K562 (cell line): ENCODE results near the gene KCNH2. TPM values are rescaled to one million over a fixed set of nuclear protein-coding genes. Genes with fewer than 3 reads are reported as not detected.
A peak's percentile ranks its signal among the peaks of the same experiment; 100 is the strongest.

ENCODE experiments used
- ATF3 ChIP-seq, 2 experiments: fragments of 450-650 bp in 1 of 2; sonication (generic) in 1 of 2; formaldehyde crosslinking in 1 of 2; IDR thresholded peaks in 1 of 2; conservative IDR thresholded peaks in 1 of 2; 2 replicates each; pipeline versions ENCODE4 v1.6.1 to v1.8.1; 2016 to 2023; ENCODE audit warnings: mild to moderate bottlenecking in 2 of 2, moderate library complexity in 2 of 2, inconsistent platforms in 1 of 2, missing genetic modification reagents in 1 of 2
- CBFA2T3 ChIP-seq: fragments of 450-650 bp; IDR thresholded peaks from 2 replicates; pipeline ENCODE4 v1.6.1; 2017
- CBX5 ChIP-seq: IDR thresholded peaks from 2 replicates; pipeline ENCODE4 v1.6.1; 2014; ENCODE audit warnings: low read depth, borderline replicate concordance
- HLTF ChIP-seq: fragments of 450-650 bp; IDR thresholded peaks from 2 replicates; pipeline ENCODE4 v1.6.1; 2016
- HNRNPH1 ChIP-seq: fragments of 200-400 bp; formaldehyde crosslinking; optimal IDR thresholded peaks from 2 replicates; pipeline ENCODE3; 2017; ENCODE audit warnings: low read depth, mild to moderate bottlenecking, low read length, moderate library complexity
- JUND ChIP-seq, 2 experiments: IDR thresholded peaks; 2 replicates in 1 of 2; 3 replicates in 1 of 2; pipeline ENCODE4 v1.6.1; 2011; ENCODE audit warnings: borderline replicate concordance in 2 of 2, low read depth in 2 of 2, low read length in 2 of 2, improper control_type of control experiment in 1 of 2, missing biosample characterization in 1 of 2, missing genetic modification characterization in 1 of 2, missing genetic modification reagents in 1 of 2
- TRIM24 ChIP-seq, 2 experiments: fragments of 450-650 bp; IDR thresholded peaks; 2 replicates each; pipeline ENCODE4 v1.6.1; 2016
- TRIM28 ChIP-seq: fragments of 450-650 bp; IDR thresholded peaks from 2 replicates; pipeline ENCODE4 v1.6.1; 2017
- ZNF143 ChIP-seq: sonication (generic); formaldehyde crosslinking; IDR thresholded peaks from 2 replicates; pipeline ENCODE4 v1.9.0; 2022; ENCODE audit warnings: mild to moderate bottlenecking, missing genetic modification reagents
- ZNF253 ChIP-seq: fragments of 250-450 bp; sonication (Bioruptor Pico); conservative IDR thresholded peaks from 2 replicates; pipeline ENCODE4 v1.6.1; 2021; ENCODE audit warnings: mild to moderate bottlenecking
- ZNF316 ChIP-seq: fragments of 450-650 bp; IDR thresholded peaks from 2 replicates; pipeline ENCODE4 v1.6.1; 2016
- polyA plus RNA-seq, 8 experiments: library from polyadenylated mRNA; depleted of rRNA in 4 of 8; stranded (reverse) in 5 of 8; unstranded in 3 of 8; fragments of >200 nt; fragmentation: Nextera tagmentation in 2 of 8; fragmentation: Illumina TruSeq in 1 of 8; extraction: Ambion mirVana in 2 of 8; extraction: Trizol in 1 of 8; gene quantifications; 2 replicates each; pipeline versions ENCODE4 v1.2.1 to v1.2.3, GENCODE V29; 2011 to 2014; ENCODE audit warnings: inconsistent platforms in 1 of 8, missing spikeins in 1 of 8
- total RNA-seq, 7 experiments: library from RNA; depleted of rRNA in 6 of 7; stranded (reverse); fragments of >200 nt in 6 of 7; fragmentation: Illumina TruSeq in 2 of 7; extraction: Trizol in 2 of 7; gene quantifications; 2 replicates each; pipeline versions ENCODE4 v1.2.1 to v1.2.3, GENCODE V29; 2011 to 2021; ENCODE audit warnings: low replicate concordance in 1 of 7
- TF ChIP-seq, protein P1 (sequence below): fragments of 450-650 bp; IDR thresholded peaks from 2 replicates; pipeline ENCODE4 v1.6.1; 2018; ENCODE audit warnings: mild to moderate bottlenecking, low read depth; ENCODE audit not compliant: partially characterized antibody
- TF ChIP-seq, protein P2 (sequence below), 2 experiments: fragments of 450-650 bp; IDR thresholded peaks; 2 replicates each; pipeline ENCODE4 v1.6.1; 2016; ENCODE audit warnings: mild to moderate bottlenecking in 2 of 2, borderline replicate concordance in 1 of 2, low read depth in 1 of 2, moderate library complexity in 1 of 2
- TF ChIP-seq, protein P3 (sequence below): fragments of 450-650 bp; IDR thresholded peaks from 2 replicates; pipeline ENCODE4 v1.6.1; 2017; ENCODE audit warnings: antibody characterized with exemption

Gene KCNH2
- total and polyA plus RNA-seq, 9 of the 15 experiments (the other 6 are each of a cell fraction or from before 2014, with no cell fraction given): 18.1 to 368 (median 218) TPM

DNA sequence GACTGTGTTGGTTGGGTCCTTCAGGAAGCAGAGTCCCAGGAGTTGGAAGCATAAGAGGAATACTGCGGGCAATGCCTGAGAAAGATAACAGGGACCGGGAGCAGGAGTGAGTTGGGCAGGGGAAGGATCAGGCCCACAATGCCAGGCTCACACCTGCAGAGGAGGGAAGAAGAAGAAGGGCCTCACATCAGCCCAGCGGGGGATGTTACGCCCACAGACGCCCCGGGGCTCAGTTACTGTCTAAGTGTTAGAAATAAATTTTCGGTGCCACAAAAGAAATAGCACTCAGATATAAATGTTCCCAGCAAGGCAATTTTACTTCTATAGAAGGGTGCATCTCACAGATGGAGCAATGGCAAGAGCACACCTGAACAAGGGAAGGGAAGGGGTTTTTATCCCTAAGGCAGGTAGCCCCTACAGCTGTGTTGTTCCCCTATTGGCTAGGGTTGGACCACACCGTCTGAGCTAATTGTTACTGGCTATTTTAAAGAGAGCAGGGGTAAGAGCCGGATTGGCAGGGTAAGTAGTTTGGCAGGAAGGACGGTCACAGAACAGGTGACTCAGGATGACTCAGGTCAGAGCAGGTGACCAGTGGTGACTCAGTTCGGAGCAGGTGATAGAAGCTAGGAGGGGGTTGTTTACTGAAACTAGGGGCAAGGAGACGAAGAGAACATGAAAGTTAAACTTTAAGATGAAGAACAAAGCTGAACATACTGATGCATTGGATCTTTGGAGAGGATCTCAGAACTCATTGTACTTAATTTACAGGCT lies 12.5 kb upstream of the KCNH2 start, which contains the start of gene NOS3 (continued):
- TF ChIP-seq CBX5: peak; percentile 98
- TF ChIP-seq, protein P1, sequence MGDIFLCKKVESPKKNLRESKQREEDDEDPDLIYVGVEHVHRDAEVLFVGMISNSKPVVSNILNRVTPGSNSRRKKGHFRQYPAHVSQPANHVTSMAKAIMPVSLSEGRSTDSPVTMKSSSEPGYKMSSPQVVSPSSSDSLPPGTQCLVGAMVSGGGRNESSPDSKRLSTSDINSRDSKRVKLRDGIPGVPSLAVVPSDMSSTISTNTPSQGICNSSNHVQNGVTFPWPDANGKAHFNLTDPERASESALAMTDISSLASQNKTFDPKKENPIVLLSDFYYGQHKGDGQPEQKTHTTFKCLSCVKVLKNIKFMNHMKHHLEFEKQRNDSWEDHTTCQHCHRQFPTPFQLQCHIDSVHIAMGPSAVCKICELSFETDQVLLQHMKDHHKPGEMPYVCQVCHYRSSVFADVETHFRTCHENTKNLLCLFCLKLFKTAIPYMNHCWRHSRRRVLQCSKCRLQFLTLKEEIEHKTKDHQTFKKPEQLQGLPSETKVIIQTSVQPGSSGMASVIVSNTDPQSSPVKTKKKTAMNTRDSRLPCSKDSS: peak; percentile 99
- TF ChIP-seq, protein P2, sequence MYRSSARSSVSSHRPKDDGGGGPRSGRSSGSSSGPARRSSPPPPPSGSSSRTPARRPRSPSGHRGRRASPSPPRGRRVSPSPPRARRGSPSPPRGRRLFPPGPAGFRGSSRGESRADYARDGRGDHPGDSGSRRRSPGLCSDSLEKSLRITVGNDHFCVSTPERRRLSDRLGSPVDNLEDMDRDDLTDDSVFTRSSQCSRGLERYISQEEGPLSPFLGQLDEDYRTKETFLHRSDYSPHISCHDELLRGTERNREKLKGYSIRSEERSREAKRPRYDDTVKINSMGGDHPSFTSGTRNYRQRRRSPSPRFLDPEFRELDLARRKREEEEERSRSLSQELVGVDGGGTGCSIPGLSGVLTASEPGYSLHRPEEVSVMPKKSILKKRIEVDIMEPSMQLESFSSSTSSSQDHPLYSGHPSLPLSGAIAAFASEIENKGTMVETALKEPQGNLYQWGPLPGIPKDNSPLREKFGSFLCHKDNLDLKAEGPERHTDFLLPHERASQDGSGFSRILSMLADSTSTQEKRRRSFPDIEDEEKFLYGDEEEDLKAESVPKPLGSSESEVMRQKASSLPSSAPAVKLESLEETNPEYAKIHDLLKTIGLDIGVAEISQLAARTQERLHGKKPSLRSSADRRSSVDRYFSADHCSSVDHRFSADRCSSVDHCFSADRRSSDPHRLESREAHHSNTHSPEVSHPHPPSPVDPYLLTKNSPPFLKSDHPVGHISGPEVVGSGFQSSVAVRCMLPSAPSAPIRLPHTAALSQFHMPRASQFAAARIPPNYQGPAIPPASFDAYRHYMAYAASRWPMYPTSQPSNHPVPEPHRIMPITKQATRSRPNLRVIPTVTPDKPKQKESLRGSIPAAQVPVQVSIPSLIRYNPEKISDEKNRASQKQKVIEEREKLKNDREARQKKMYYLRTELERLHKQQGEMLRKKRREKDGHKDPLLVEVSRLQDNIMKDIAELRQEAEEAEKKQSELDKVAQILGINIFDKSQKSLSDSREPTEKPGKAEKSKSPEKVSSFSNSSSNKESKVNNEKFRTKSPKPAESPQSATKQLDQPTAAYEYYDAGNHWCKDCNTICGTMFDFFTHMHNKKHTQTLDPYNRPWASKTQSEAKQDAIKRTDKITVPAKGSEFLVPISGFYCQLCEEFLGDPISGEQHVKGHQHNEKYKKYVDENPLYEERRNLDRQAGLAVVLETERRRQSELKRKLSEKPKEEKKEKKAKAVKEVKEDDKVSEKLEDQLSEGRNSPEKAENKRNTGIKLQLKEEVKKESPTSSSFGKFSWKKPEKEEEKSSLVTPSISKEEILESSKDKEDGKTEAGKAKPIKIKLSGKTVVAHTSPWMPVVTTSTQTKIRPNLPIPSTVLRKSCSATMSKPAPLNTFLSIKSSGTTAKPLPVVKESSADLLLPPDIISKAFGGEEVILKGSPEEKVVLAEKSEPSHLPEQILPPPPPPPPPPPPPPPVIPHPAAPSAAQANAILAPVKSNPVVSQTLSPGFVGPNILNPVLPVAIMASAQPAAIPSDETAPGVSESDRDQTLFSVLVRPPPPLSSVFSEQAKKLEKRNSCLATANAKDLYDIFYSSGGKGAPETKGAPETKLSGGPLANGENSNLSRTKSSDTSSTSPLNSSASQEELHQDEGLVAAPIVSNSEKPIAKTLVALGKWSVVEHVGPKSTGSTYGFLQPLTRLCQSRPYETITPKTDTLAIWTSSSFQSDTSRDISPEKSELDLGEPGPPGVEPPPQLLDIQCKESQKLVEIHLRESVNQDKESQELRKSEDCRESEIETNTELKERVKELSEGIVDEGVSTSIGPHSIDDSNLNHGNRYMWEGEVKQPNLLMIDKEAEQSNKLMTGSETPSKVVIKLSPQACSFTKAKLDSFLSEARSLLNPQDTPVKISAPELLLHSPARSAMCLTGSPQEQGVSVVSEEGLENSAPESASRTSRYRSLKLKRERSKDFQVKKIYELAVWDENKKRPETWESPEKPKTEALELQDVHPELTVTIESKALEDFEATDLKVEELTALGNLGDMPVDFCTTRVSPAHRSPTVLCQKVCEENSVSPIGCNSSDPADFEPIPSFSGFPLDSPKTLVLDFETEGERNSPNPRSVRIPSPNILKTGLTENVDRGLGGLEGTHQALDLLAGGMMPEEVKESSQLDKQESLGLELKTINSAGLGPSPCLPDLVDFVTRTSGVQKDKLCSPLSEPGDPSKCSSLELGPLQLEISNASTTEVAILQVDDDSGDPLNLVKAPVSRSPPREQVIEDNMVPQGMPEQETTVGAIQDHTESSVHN (IDR thresholded peaks at IDR 0.05; ENCODE audit: borderline replicate concordance in 1 of 2, low read depth in 1 of 2): peak in 1 of 2 experiments; percentile 36; a peak in 1 of 4 replicates
- peak; percentile 82 to 85; a peak in 3 of 4 replicates for TF ChIP-seq TRIM24 (IDR thresholded peaks at IDR 0.05)
- TF ChIP-seq JUND (IDR thresholded peaks at IDR 0.05; ENCODE audit: borderline replicate concordance, low read depth, low read length): peak; percentile 55
- TF ChIP-seq JUND (tag; IDR thresholded peaks at IDR 0.05; ENCODE audit: borderline replicate concordance, low read depth, low read length): peak; percentile 35; the same call in 1 of the 3 replicates
- TF ChIP-seq ZNF143 (CRISPR knock-in tag): no peak
- no peak for TF ChIP-seq HNRNPH1
- no peak for TF ChIP-seq HLTF
- TF ChIP-seq, protein P3, sequence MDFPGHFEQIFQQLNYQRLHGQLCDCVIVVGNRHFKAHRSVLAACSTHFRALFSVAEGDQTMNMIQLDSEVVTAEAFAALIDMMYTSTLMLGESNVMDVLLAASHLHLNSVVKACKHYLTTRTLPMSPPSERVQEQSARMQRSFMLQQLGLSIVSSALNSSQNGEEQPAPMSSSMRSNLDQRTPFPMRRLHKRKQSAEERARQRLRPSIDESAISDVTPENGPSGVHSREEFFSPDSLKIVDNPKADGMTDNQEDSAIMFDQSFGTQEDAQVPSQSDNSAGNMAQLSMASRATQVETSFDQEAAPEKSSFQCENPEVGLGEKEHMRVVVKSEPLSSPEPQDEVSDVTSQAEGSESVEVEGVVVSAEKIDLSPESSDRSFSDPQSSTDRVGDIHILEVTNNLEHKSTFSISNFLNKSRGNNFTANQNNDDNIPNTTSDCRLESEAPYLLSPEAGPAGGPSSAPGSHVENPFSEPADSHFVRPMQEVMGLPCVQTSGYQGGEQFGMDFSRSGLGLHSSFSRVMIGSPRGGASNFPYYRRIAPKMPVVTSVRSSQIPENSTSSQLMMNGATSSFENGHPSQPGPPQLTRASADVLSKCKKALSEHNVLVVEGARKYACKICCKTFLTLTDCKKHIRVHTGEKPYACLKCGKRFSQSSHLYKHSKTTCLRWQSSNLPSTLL: no peak
- TF ChIP-seq ZNF316: peak; percentile 30; the same call in 1 of the 2 replicates
- TF ChIP-seq ZNF253 (CRISPR knock-in tag): no peak
- peak; percentile 97 for TF ChIP-seq TRIM28
- TF ChIP-seq ATF3 (IDR thresholded peaks at IDR 0.05): peak; percentile 79
- no peak for TF ChIP-seq ATF3 (CRISPR knock-in tag; conservative IDR thresholded peaks at IDR 0.05)
- TF ChIP-seq CBFA2T3: 0 out of 2 replicates have a peak, but pooled peaks have one; percentile 27
